HepG2 (cell line): ENCODE measurements around the gene FAHD1. TPM values are rescaled to one million over a fixed set of nuclear protein-coding genes. Genes with fewer than 3 reads are reported as not detected.

ENCODE experiments used
- ATAC-seq: fragments of 200-7000 bp; cut with Tn5 transposase; 3 replicates; pipeline ENCODE4 v1.9.1; 2020; ENCODE audit warnings: mild to moderate bottlenecking, moderate library complexity
- BruUV-seq: library from RNA; stranded (reverse); fragments of 400-500 nt; replicated peaks from 2 replicates; lab custom pipeline; 2021; lab: Mats Ljungman, UMichigan
- CTCF ChIA-PET: fragments of 300-600 bp; formaldehyde crosslinking; extraction: SDS; loops from one replicate; lab custom pipeline; 2021; ENCODE audit warnings: low total read pairs, inconsistent platforms, low intra/inter-chr PET ratio; lab: Yijun Ruan, JAX
- POLR2A ChIA-PET: fragments of 350-600 bp; sonication (Branson Sonifier 250); formaldehyde crosslinking; loops from one replicate; lab custom pipeline; 2020; ENCODE audit warnings: antibody characterized with exemption, inconsistent platforms; lab: Yijun Ruan, JAX
- DNase-seq: peaks from one replicate; pipeline ENCODE4 v3.0.0-alpha.2; 2015; ENCODE audit warnings: low spot score
- FAIRE-seq: peaks from 3 replicates; lab custom pipeline; 2011; peaks lifted over from hg19 to GRCh38; lab: Jason Lieb, UNC
- H2AFZ ChIP-seq: one replicate; pipeline ENCODE4 v1.6.1; 2011; ENCODE audit warnings: low read length, inconsistent platforms
- H3K27ac ChIP-seq: fragments of 300-600 bp; 3 replicates; pipeline ENCODE4 v1.8.0; 2011; ENCODE audit warnings: mixed run types, mild to moderate bottlenecking, mixed read lengths, low read length, inconsistent platforms; ENCODE audit not compliant: insufficient read depth; ENCODE audit errors: extremely low read length
- H3K27me3 ChIP-seq, 2 experiments: fragments of 200-600 bp in 1 of 2; 2 replicates in 1 of 2; 3 replicates in 1 of 2; pipeline versions ENCODE4 v1.6.0 to v1.8.0; 2011; ENCODE audit warnings: low read length in 2 of 2, mild to moderate bottlenecking in 2 of 2, moderate library complexity in 2 of 2, inconsistent platforms in 1 of 2; ENCODE audit not compliant: insufficient read depth in 2 of 2, control insufficient read depth in 1 of 2
- H3K36me3 ChIP-seq, 2 experiments: fragments of 200-600 bp in 1 of 2; replicated peaks in 1 of 2; 2 replicates in 1 of 2; 3 replicates in 1 of 2; pipeline versions ENCODE4 v1.5.1 to v1.8.0; 2011; ENCODE audit warnings: low read length in 2 of 2, inconsistent platforms in 1 of 2; ENCODE audit not compliant: insufficient read depth in 2 of 2, control insufficient read depth in 1 of 2
- H3K4me1 ChIP-seq: 2 replicates; pipeline ENCODE4 v1.5.1; 2012; ENCODE audit warnings: low read length, inconsistent platforms; ENCODE audit not compliant: insufficient read depth
- H3K4me2 ChIP-seq: 2 replicates; pipeline ENCODE4 v1.6.0; 2011; ENCODE audit warnings: low read depth, low read length, inconsistent platforms
- H3K4me3 ChIP-seq, 3 experiments: fragments of 200-600 bp in 1 of 3; sonication (generic), shearing (Covaris generic) in 1 of 3; replicated peaks in 1 of 3; 2 replicates each; pipeline ENCODE4 v1.5.1; 2011 to 2016; ENCODE audit warnings: low read length in 3 of 3, inconsistent platforms in 2 of 3, low read depth in 2 of 3, mild to moderate bottlenecking in 2 of 3, control low read depth in 1 of 3, mixed read lengths in 1 of 3; ENCODE audit not compliant: insufficient read depth in 1 of 3
- H3K79me2 ChIP-seq: one replicate; pipeline ENCODE4 v1.6.1; 2011; ENCODE audit warnings: low read length, inconsistent platforms; ENCODE audit not compliant: insufficient read depth
- H3K9ac ChIP-seq: 2 replicates; pipeline ENCODE4 v1.6.0; 2011; ENCODE audit warnings: mild to moderate bottlenecking, low read depth, low read length, inconsistent platforms; ENCODE audit not compliant: insufficient read depth
- H3K9me3 ChIP-seq: 2 replicates; pipeline ENCODE4 v1.5.1; 2012; ENCODE audit warnings: mild to moderate bottlenecking, low read length
- H4K20me1 ChIP-seq: 2 replicates; pipeline ENCODE4 v1.6.0; 2011; ENCODE audit warnings: inconsistent platforms, mild to moderate bottlenecking, low read length, moderate library complexity; ENCODE audit not compliant: insufficient read depth
- ARNTL ChIP-seq: sonication (generic); formaldehyde crosslinking; IDR thresholded peaks from 2 replicates; pipeline ENCODE4 v1.4.0; 2020; ENCODE audit warnings: mild to moderate bottlenecking, missing genetic modification reagents
- FOSL2 ChIP-seq: sonication (generic); formaldehyde crosslinking; IDR thresholded peaks from 2 replicates; pipeline ENCODE4 v1.4.0; 2020; ENCODE audit warnings: missing genetic modification reagents
- HMG20A ChIP-seq: IDR thresholded peaks from 2 replicates; pipeline ENCODE4 v1.6.1; 2016; ENCODE audit warnings: borderline replicate concordance
- JDP2 ChIP-seq: sonication (generic); formaldehyde crosslinking; IDR thresholded peaks from 2 replicates; pipeline ENCODE4 v1.8.1; 2022; ENCODE audit warnings: missing genetic modification reagents, borderline replicate concordance
- MXI1 ChIP-seq: IDR thresholded peaks from 3 replicates; pipeline ENCODE4 v1.6.1; 2012; ENCODE audit warnings: low read depth, low read length, inconsistent platforms, borderline replicate concordance
- POLR2AphosphoS5 ChIP-seq: IDR thresholded peaks from 2 replicates; pipeline ENCODE4 v1.6.1; 2012; ENCODE audit warnings: low read depth, low read length
- RFX1 ChIP-seq: fragments of 450-650 bp; IDR thresholded peaks from 2 replicates; pipeline ENCODE4 v1.6.1; 2017
- SP5 ChIP-seq: IDR thresholded peaks from 2 replicates; pipeline ENCODE4 v1.6.1; 2016; ENCODE audit warnings: low read depth, borderline replicate concordance
- TBX3 ChIP-seq: fragments of 450-650 bp; IDR thresholded peaks from 2 replicates; pipeline ENCODE4 v1.6.1; 2017; ENCODE audit warnings: antibody characterized with exemption, mild to moderate bottlenecking, inconsistent platforms, borderline replicate concordance
- ZFP36L2 ChIP-seq: sonication (generic); formaldehyde crosslinking; IDR thresholded peaks from 2 replicates; pipeline ENCODE4 v1.4.0; 2020; ENCODE audit warnings: missing genetic modification reagents
- ZNF263 ChIP-seq: sonication (generic); formaldehyde crosslinking; IDR thresholded peaks from 2 replicates; pipeline ENCODE4 v1.4.0; 2020; ENCODE audit warnings: missing genetic modification reagents
- ZNF549 ChIP-seq: sonication (generic); formaldehyde crosslinking; IDR thresholded peaks from 2 replicates; pipeline ENCODE4 v1.5.0; 2020; ENCODE audit warnings: missing genetic modification reagents
- ZNF740 ChIP-seq: sonication (generic); formaldehyde crosslinking; IDR thresholded peaks from 2 replicates; pipeline ENCODE4 v1.4.0; 2020; ENCODE audit warnings: missing genetic modification reagents
- WGBS: methylation state at CpG from one replicate; pipeline ENCODE4 v1.1.6; 2017; ENCODE audit warnings: low lambda C conversion rate; 5-methylcytosine and 5-hydroxymethylcytosine counted together
- in situ Hi-C: cut with HindIII; loops from 2 replicates; pipeline ENCODE4 v1.10.0; 2017; ENCODE audit warnings: low pct_unique_long_range_greater_than_20kb; ENCODE audit not compliant: extremely low pct_ligation_motif_present
- intact Hi-C: fragments of 100-400 bp; cut with micrococcal nuclease; formaldehyde crosslinking; loops from one replicate; pipeline ENCODE4 v1.10.0; 2022; ENCODE audit not compliant: unreplicated experiment
- polyA plus RNA-seq, 8 experiments: library from polyadenylated mRNA; depleted of rRNA in 3 of 8; stranded (reverse) in 7 of 8; unstranded in 1 of 8; fragments of >200 nt; fragmentation: Illumina TruSeq in 4 of 8; extraction: Trizol in 4 of 8; gene quantifications; 2 replicates each; pipeline versions ENCODE4 v1.2.1 to v1.2.3, GENCODE V29; 2011 to 2016; ENCODE audit warnings: low read depth in 4 of 8, missing spikeins in 1 of 8, mixed read lengths in 1 of 8; ENCODE audit not compliant: insufficient read depth in 1 of 8
- total RNA-seq, 5 experiments: library from RNA; depleted of rRNA; stranded (reverse); fragments of >200 nt; fragmentation: Illumina TruSeq; extraction: Trizol; gene quantifications; 2 replicates each; pipeline ENCODE4 v1.2.3, GENCODE V29; 2016; ENCODE audit warnings: low read depth in 1 of 5
- TF ChIP-seq, protein P1 (sequence below): sonication (generic); formaldehyde crosslinking; IDR thresholded peaks from 2 replicates; pipeline ENCODE4 v1.8.1; 2023; ENCODE audit warnings: mild to moderate bottlenecking, moderate library complexity, missing genetic modification reagents
- TF ChIP-seq, protein P2 (sequence below): IDR thresholded peaks from 2 replicates; pipeline ENCODE4 v1.6.1; 2016; ENCODE audit warnings: missing compliant biosample characterization, missing genetic modification reagents, borderline replicate concordance

FAHD1 gene
- total and polyA plus RNA-seq, 2 of the 13 experiments (the other 11 are each of a cell fraction or from before 2014, with no cell fraction given): 39.0 to 45.3 TPM

- no peak overlapping the region for H2AFZ ChIP-seq
- peaks cover 2% of the 10 kb centered on the region; the same call in 1 of the 2 replicates for H4K20me1 ChIP-seq
- H3K4me1 ChIP-seq: peaks cover 57% of the 10 kb centered on the region
- no peaks in the 10 kb centered on the region for H3K27me3 ChIP-seq
- FAIRE-seq (no peak), ATAC-seq (no peak), DNase-seq (no peak)
- in situ Hi-C loops: no loop called here
- BruUV-seq: no TSS peak
- 85% methylated on average over 5 of the region's 5 CpGs for WGBS
- no peak overlapping the region for H3K4me2 ChIP-seq
- H3K79me2 ChIP-seq: peaks cover 30% of the 10 kb centered on the region
- POLR2A ChIA-PET: interaction anchor here (1.6 kb wide), 1 partner anchor 130 kb away, joined by 7 read pairs; the partner anchor contains the start of gene RPS2
- H3K9ac ChIP-seq: no peak overlapping the region
- no peak for TF ChIP-seq RFX1
- no peak for TF ChIP-seq ARNTL (CRISPR knock-in tag)
- no peak for TF ChIP-seq JDP2
- no peak for TF ChIP-seq SP5 (CRISPR knock-in tag)
- TF ChIP-seq HMG20A (CRISPR knock-in tag): no peak
- TF ChIP-seq, protein P1, sequence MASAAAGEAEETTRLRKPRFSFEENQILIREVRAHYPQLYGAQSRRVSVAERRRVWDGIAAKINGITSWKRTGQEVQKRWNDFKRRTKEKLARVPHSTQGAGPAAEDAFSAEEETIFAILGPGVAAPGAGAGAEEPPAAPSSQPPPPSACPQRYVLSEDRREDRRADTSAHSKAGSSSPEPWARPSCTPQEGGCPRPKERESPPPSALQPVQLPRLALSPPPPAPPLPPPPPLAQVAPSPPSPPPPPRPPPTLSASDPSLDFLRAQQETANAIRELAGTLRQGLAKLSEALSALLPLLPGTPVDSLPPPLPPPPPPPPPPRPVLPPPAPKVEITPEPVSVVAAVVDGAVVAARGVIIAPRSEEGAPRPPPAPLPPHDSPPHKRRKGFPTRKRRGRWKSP (CRISPR knock-in tag): no peak
- TF ChIP-seq POLR2AphosphoS5: no peak
- no peak for TF ChIP-seq TBX3
- TF ChIP-seq MXI1: no peak
- TF ChIP-seq, protein P2, sequence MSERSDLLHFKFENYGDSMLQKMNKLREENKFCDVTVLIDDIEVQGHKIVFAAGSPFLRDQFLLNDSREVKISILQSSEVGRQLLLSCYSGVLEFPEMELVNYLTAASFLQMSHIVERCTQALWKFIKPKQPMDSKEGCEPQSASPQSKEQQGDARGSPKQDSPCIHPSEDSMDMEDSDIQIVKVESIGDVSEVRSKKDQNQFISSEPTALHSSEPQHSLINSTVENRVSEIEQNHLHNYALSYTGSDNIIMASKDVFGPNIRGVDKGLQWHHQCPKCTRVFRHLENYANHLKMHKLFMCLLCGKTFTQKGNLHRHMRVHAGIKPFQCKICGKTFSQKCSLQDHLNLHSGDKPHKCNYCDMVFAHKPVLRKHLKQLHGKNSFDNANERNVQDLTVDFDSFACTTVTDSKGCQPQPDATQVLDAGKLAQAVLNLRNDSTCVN (CRISPR knock-in tag): no peak
- no peak for TF ChIP-seq ZNF549 (CRISPR knock-in tag)
- no peak for TF ChIP-seq ZFP36L2
- TF ChIP-seq FOSL2 (CRISPR knock-in tag): no peak
- no peak for TF ChIP-seq ZNF263 (CRISPR knock-in tag)
- no peak for TF ChIP-seq ZNF740
- TF ChIP-seq, all 625 proteins: peak for 0
- CTCF ChIA-PET: no interaction called here
- Histone ChIP-seq H3K36me3 (peaks cover 0 to 1% of the 10 kb centered on the region in 2 experiments; a peak in 2 of 5 replicates), H3K9me3 (no peaks in the 10 kb centered on the region), H3K27ac (peak overlapping the region; percentile 22), H3K4me3 (no peak overlapping the region)
- intact Hi-C loops: no loop called here
Measured at GRCh38 chr16:1834096-1834495, 7.1 kb downstream of the FAHD1 start.
